ENCODE data around the gene TCN2.
"Not testable (repeated sequence)": the region's sequence is repeated elsewhere in the genome, so short reads cannot be mapped to it uniquely, and the experiment has no call there.

TCN2 gene

DNA sequence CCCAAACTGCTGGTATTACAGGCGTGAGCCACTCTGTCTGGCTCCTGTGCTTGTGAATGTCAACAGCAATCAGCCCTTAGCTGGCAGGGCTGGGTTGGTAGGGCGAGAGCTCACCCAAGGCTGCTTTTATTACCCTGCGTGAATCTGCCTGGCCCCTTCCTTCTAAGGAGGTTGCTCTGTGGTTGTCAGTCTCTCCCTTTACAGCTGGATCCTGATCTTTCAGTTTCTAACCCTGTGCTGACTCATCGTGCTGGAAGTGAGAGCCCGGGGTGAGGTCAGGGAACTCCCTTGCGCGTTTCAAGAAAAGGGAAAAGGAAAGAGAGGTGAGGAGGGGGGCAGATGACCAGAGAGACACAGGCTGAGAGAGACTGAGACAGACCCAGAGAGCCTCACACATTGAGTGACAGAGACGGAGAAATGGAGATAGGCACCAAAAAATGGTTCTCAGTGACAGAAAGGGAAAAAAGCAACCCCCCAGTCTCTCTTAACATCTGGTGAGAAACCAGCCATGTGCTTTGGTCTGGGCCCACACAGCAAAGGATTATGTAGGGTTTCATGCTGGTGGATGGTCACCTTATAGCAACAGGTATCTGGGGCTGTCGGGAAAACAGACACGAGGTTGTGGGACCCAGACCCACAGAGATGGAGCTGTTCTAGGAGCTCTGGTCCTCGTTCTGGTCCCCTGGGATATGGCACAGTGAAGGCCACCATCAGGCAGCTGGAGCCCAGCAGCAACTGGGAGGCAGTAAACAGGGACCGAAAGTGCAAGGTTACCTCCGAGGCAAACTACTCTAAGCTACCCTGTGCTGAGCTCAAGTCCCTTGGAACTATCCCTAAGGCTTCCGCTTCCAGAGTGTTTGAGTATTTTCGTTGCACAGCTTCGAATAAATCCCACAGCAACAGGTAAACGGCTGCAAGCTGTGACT is 2.5 kb downstream of the TCN2 start:
- H3K27me3 Mint-ChIP-seq (ENCODE audit: low read depth): peaks cover 4% of the 10 kb centered on the region
- peaks cover 36% of the 10 kb centered on the region for H3K4me1 Mint-ChIP-seq (ENCODE audit: low read depth)
- H3K27ac Mint-ChIP-seq: peak overlapping the region; percentile 76
- no peaks in the 10 kb centered on the region for H3K36me3 Mint-ChIP-seq (ENCODE audit: low read depth)
- H3K4me3 Mint-ChIP-seq: peak overlapping the region; percentile 44
- H3K9me3 Mint-ChIP-seq: no peaks in the 10 kb centered on the region
- DNase-seq (ENCODE audit: low spot score): peak; percentile 61

DNA sequence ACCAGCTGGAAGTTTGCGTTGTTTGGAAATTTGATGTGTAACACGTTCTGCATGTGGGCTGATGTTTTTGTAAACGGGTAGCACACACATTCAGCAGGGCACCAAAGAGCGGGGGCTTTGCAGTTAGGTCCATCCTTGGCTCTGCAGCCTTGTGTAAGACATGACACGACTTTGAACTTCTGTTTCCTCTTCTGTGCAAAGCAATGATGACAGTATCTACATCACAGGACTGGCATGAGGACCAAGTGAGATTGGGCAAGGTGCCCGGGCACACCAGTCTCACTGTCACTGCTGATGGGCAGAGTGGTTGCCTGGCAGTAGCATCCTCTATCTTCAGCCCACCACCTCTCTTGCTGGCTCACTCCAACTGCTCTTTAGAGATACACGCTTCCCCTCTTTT is 3.3 kb downstream of the TCN2 start:
- H3K4me1 Mint-ChIP-seq (ENCODE audit: low read depth): peaks cover 35% of the 10 kb centered on the region
- H3K9me3 Mint-ChIP-seq: no peaks in the 10 kb centered on the region

DNA sequence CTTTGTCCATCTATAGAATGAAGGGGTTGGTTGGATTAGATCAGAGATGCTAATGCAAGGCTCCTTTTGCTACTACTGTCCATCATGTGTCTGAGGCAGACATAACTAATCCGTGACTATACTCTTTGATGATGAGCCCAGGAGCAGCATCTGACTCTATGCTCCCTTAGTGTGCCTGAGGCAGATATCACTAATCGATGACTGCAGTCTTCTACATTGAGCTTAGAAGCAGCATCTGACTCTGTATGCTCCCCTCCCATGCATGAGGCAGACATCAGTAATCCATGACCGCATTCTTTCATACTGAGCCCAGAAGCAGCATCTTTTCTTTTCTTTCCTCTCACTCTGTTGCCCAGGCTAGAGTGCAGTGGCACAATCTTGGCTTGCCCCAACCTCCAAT is 4.2 kb downstream of the TCN2 start:
- Mint-ChIP-seq H3K9me3 (no peaks in the 10 kb centered on the region), H3K36me3 (ENCODE audit: low read depth) (no peaks in the 10 kb centered on the region), H3K4me3 (no peak overlapping the region), H3K27ac (no peak overlapping the region), H3K4me1 (ENCODE audit: low read depth) (peaks cover 30% of the 10 kb centered on the region), H3K27me3 (ENCODE audit: low read depth) (no peaks in the 10 kb centered on the region)
- no peak for DNase-seq (ENCODE audit: low spot score)

More for the DNA sequence above, 3.3 kb downstream of the TCN2 start:
- H3K27ac Mint-ChIP-seq: no peak overlapping the region
- H3K36me3 Mint-ChIP-seq (ENCODE audit: low read depth): no peaks in the 10 kb centered on the region
- no peak for DNase-seq (ENCODE audit: low spot score)
- H3K4me3 Mint-ChIP-seq: no peak overlapping the region
- H3K27me3 Mint-ChIP-seq (ENCODE audit: low read depth): peaks cover 4% of the 10 kb centered on the region

DNA sequence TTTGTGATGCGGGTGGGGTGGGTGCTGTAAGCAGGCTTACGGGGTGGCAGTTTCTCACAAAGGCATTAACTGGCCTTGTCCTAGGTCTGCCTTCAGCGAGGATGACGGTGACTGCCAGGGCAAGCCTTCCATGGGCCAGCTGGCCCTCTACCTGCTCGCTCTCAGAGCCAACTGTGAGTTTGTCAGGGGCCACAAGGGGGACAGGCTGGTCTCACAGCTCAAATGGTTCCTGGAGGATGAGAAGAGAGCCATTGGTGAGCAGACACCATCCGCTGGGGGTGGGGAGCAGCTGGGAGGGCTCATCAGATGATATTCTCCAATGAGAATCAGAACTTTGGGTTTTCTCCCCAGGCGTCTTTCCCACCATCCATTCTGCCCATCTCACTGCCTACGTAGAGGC is 5.8 kb downstream of the TCN2 start:
- DNase-seq (ENCODE audit: low spot score): no peak
- no peaks in the 10 kb centered on the region for H3K9me3 Mint-ChIP-seq
- H3K4me3 Mint-ChIP-seq: no peak overlapping the region
- H3K4me1 Mint-ChIP-seq (ENCODE audit: low read depth): peaks cover 18% of the 10 kb centered on the region
- H3K36me3 Mint-ChIP-seq (ENCODE audit: low read depth): no peaks in the 10 kb centered on the region
- no peaks in the 10 kb centered on the region for H3K27me3 Mint-ChIP-seq (ENCODE audit: low read depth)
- no peak overlapping the region for H3K27ac Mint-ChIP-seq

DNA sequence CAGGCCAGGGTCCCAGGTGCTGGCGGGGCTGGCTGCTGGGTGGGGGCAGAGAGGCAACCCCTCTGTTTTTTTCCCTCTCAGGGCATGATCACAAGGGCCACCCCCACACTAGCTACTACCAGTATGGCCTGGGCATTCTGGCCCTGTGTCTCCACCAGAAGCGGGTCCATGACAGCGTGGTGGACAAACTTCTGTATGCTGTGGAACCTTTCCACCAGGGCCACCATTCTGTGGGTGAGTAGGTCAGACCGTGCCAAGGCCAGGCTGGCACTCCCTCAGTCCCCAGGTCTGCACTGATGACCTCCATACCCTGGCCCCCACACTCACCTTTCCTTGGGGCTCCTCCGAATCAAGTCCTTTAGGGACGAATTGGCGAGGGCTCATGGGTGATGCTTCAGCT is 7.3 kb downstream of the TCN2 start:
- Mint-ChIP-seq H3K9me3 (no peaks in the 10 kb centered on the region), H3K27me3 (ENCODE audit: low read depth) (no peaks in the 10 kb centered on the region), H3K4me3 (no peak overlapping the region), H3K4me1 (ENCODE audit: low read depth) (peaks cover 10% of the 10 kb centered on the region), H3K36me3 (ENCODE audit: low read depth) (no peaks in the 10 kb centered on the region), H3K27ac (no peak overlapping the region)
- no peak for DNase-seq (ENCODE audit: low spot score)

DNA sequence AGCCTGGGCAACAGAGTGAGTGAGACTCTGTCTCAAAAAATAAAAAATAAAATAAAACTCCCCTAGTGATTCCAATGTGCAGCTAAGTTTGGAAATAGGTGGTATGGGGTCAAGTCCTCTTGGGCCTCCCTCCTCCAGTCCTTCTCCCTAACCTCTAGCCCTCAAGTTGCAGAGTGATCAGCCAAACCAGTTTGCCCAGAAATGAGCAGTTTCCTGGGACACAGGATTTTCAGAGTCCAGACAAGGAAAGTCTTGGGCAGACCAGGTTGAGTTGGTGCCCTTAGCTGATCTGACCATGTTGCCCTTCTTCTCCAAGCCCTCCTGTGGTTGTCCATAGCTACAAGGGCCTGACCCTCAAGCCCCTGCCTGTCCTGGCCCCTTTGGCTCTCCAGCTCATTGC is 7.9 kb downstream of the TCN2 start:
- no peaks in the 10 kb centered on the region for H3K27me3 Mint-ChIP-seq (ENCODE audit: low read depth)
- H3K4me3 Mint-ChIP-seq: no peak overlapping the region
- H3K27ac Mint-ChIP-seq: no peak overlapping the region
- no peaks in the 10 kb centered on the region for H3K36me3 Mint-ChIP-seq (ENCODE audit: low read depth)
- no peak for DNase-seq (ENCODE audit: low spot score)
- H3K4me1 Mint-ChIP-seq (ENCODE audit: low read depth): peaks cover 5% of the 10 kb centered on the region
- no peaks in the 10 kb centered on the region for H3K9me3 Mint-ChIP-seq

DNA sequence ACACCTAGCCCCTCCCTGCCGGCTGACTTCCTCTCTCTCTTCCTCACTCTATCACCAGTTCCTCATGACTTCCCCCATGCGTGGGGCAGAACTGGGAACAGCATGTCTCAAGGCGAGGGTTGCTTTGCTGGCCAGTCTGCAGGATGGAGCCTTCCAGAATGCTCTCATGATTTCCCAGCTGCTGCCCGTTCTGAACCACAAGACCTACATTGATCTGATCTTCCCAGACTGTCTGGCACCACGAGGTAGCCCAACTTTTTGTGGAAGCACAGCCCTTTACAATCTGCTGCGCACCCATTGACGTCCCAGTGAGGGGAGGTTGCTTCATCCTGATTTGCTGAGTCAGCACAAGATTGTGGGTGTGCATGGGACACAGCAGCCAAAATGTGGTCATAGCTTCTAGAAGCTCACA is 8.6 kb downstream of the TCN2 start:
- H3K27me3 Mint-ChIP-seq (ENCODE audit: low read depth): no peaks in the 10 kb centered on the region
- H3K27ac Mint-ChIP-seq: no peak overlapping the region
- no peak for DNase-seq (ENCODE audit: low spot score)
- no peaks in the 10 kb centered on the region for H3K4me1 Mint-ChIP-seq (ENCODE audit: low read depth)
- no peak overlapping the region for H3K4me3 Mint-ChIP-seq
- no peaks in the 10 kb centered on the region for H3K9me3 Mint-ChIP-seq
- H3K36me3 Mint-ChIP-seq (ENCODE audit: low read depth): no peaks in the 10 kb centered on the region

DNA sequence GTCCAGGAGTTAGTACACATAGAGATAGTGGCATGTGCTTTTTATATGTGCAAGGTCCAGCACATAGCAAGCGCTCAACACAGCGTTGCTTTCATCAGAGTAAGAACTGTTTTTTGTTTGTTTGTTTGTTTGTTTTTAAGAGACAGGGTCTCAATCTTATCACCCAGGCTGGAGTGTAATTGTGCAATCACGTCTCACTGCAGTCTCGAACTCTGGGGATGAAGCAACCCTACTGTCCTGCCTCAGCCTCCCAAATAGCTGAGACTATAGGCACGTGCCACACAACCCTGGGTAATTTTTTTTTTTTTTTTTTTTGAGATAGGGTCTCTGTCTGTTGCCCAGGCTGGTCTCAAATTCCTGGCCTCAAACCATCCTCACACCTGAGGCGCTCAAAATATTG is 10.8 kb downstream of the TCN2 start:
- Mint-ChIP-seq H3K4me3 (no peak overlapping the region), H3K36me3 (ENCODE audit: low read depth) (no peaks in the 10 kb centered on the region), H3K9me3 (no peaks in the 10 kb centered on the region), H3K27me3 (ENCODE audit: low read depth) (no peaks in the 10 kb centered on the region), H3K4me1 (ENCODE audit: low read depth) (no peaks in the 10 kb centered on the region), H3K27ac (no peak overlapping the region)
- no peak for DNase-seq (ENCODE audit: low spot score)

DNA sequence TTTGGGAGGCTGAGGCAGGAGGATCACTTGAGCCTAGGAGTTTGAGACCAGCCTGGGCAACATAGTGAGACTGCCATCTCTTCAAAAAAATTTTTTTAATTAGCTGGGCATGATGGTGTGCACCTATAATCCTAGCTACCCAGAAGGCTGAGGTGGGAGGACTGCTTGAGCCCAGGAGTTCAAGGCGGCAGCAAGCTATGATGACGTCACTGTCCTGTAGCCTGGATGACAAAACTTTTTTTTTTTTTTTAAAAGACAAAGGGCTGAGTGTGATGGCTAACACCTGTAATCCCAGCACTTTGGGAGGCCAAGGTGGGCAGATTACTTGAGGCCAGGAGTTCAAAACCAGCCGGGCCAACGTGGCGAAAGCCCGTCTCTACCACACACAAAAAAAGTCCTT is 12.9 kb downstream of the TCN2 start:
- H3K27me3 Mint-ChIP-seq (ENCODE audit: low read depth); DNase-seq (ENCODE audit: low spot score); H3K9me3 Mint-ChIP-seq; H3K4me3 Mint-ChIP-seq; H3K27ac Mint-ChIP-seq; H3K4me1 Mint-ChIP-seq (ENCODE audit: low read depth); H3K36me3 Mint-ChIP-seq (ENCODE audit: low read depth): not testable (repeated sequence)

DNA sequence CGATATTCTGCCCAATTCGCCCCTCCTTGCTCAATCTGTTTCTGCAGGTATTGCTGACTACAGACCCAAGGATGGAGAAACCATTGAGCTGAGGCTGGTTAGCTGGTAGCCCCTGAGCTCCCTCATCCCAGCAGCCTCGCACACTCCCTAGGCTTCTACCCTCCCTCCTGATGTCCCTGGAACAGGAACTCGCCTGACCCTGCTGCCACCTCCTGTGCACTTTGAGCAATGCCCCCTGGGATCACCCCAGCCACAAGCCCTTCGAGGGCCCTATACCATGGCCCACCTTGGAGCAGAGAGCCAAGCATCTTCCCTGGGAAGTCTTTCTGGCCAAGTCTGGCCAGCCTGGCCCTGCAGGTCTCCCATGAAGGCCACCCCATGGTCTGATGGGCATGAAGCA is 19.4 kb downstream of the TCN2 start:
- H3K4me1 Mint-ChIP-seq (ENCODE audit: low read depth): peaks cover 4% of the 10 kb centered on the region
- no peaks in the 10 kb centered on the region for H3K36me3 Mint-ChIP-seq (ENCODE audit: low read depth)
- H3K9me3 Mint-ChIP-seq: no peaks in the 10 kb centered on the region
- H3K27me3 Mint-ChIP-seq (ENCODE audit: low read depth): no peaks in the 10 kb centered on the region
- H3K27ac Mint-ChIP-seq: no peak overlapping the region
- DNase-seq (ENCODE audit: low spot score): no peak
- H3K4me3 Mint-ChIP-seq: no peak overlapping the region

DNA sequence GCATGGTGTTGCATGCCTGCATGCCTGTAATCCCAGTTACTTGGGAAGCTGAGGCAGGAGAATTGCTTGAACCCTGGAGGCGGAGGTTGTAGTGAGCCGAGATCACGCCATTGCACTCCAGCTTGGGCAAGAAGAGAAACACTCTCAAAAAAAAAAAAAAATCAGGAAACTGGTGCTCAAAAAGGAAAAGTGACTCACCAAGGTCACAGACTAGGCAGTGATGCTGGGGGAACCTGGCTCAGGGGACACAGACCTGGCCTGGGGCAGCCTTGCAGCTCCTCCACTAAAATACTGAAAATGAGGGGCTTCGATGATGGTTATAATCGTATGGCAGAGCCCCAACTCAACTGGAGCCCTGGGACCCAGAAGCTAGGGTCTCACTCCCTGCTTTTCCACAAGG is 20.5 kb downstream of the TCN2 start:
- Mint-ChIP-seq H3K4me1 (ENCODE audit: low read depth) (peaks cover 4% of the 10 kb centered on the region), H3K4me3 (no peak overlapping the region), H3K27ac (no peak overlapping the region), H3K9me3 (no peaks in the 10 kb centered on the region), H3K36me3 (ENCODE audit: low read depth) (no peaks in the 10 kb centered on the region), H3K27me3 (ENCODE audit: low read depth) (no peaks in the 10 kb centered on the region)
- DNase-seq (ENCODE audit: low spot score): no peak

DNA sequence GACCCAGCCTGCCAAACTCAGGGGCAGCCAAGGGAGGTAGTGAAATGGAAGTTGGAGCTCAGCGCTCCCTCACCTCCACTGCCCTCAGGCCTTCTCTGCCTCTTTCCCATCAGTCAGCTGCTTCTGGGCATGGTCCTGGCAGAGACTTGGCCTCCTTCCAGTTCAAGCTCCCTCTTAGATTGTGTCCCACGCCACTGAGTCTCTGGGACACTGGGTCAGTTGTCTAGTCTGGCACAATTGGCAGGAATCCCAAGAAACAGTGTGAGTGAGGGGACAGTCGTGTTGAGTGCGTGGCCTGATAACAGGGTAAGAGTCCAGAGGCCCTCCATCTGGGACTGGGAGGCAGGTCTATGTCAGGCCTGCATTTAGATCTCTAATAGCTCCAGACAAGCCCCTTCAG is 21.5 kb downstream of the TCN2 start:
- DNase-seq (ENCODE audit: low spot score): no peak
- no peak overlapping the region for H3K27ac Mint-ChIP-seq

DNA sequence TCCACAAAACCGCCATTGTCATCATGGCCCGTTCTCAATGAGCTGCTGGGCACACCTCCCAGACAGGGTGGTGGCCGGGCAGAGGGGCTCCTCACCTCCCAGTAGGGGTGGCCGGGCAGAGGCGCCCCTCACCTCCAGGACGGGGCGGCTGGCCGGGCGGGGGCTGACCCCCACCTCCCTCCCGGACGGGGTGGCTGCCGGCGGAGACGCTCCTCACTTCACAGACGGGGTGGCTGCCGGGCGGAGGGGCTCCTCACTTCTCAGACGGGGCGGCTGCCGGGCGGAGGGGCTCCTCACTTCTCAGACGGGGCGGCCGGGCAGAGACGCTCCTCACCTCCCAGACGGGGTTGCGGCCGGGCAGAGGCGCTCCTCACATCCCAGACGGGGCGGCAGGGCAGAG is 24.5 kb downstream of the TCN2 start:
- H3K9me3 Mint-ChIP-seq: not testable (repeated sequence)
- H3K4me1 Mint-ChIP-seq (ENCODE audit: low read depth): peaks cover 16% of the 10 kb centered on the region

More for the DNA sequence above, 21.5 kb downstream of the TCN2 start:
- Mint-ChIP-seq H3K4me1 (ENCODE audit: low read depth) (peaks cover 4% of the 10 kb centered on the region), H3K9me3 (no peaks in the 10 kb centered on the region), H3K4me3 (no peak overlapping the region), H3K27me3 (ENCODE audit: low read depth) (no peaks in the 10 kb centered on the region), H3K36me3 (ENCODE audit: low read depth) (no peaks in the 10 kb centered on the region)

DNA sequence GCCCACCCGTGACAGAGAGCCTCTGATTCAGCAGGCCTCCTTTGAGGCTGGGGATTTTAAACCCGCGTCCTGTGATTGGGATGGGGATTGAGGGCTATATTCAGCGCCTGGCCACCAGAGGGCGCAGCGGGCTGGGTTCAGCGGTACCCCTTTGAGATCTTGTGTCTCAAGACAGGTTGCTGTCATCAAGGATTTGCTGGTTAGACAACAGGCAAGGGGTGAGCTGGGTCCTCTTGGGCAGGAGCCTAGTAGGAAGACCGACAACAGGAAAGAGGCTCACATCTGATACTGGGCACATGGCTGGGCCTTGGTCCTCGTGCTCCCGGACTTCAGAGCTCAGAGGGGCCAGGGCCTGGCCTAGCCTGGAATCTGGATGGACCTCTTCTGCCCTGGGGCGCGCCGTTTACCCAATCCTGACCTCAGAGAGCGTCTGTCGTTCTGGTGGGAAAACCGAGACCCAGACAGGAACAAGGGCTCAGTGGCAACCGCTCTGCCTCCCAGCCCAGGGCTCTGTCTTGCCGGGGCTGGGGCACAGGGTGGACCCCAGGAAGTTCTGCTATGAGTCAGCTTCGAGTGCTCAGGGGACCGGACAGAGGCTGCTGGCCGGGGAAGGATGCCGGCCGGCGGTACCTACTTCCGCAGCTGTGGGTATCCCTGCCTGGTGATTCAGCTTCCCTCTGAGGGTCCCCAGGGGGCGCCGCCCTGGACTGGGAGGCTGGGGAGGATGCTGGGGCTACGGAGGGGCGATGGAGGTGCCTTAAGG is 27.7 kb downstream of the TCN2 start:
- peaks cover 14% of the 10 kb centered on the region for H3K4me1 Mint-ChIP-seq (ENCODE audit: low read depth)
- peaks cover 5% of the 10 kb centered on the region for H3K36me3 Mint-ChIP-seq (ENCODE audit: low read depth)

More for the DNA sequence above, 24.5 kb downstream of the TCN2 start:
- DNase-seq (ENCODE audit: low spot score); H3K27me3 Mint-ChIP-seq (ENCODE audit: low read depth); H3K4me3 Mint-ChIP-seq; H3K27ac Mint-ChIP-seq; H3K36me3 Mint-ChIP-seq (ENCODE audit: low read depth): not testable (repeated sequence)

More for the DNA sequence above, 27.7 kb downstream of the TCN2 start:
- peak; percentile 83 for DNase-seq (ENCODE audit: low spot score)
- Mint-ChIP-seq H3K27me3 (ENCODE audit: low read depth) (no peaks in the 10 kb centered on the region), H3K27ac (peak overlapping the region; percentile 84), H3K4me3 (peak overlapping the region; percentile 78), H3K9me3 (no peaks in the 10 kb centered on the region)

Measured in T-helper 2 cell treated with Interferon-gamma antibody and Interleukin-4, amounts not matched to agents 5 μg/mL and 100 μg/mL, for 36 hours (primary cell).